Caco-2 (cell line): ENCODE results near the gene OXCT1. TPM values are rescaled to one million over a fixed set of nuclear protein-coding genes. Genes with fewer than 3 reads are reported as not detected.
"Not testable (repeated sequence)": the region's sequence is repeated elsewhere in the genome, so short reads cannot be mapped to it uniquely, and the experiment has no call there.

ENCODE experiments used
- BruUV-seq: library from RNA; stranded (reverse); fragments of 400-500 nt; replicated peaks from 2 replicates; lab custom pipeline; 2021; lab: Mats Ljungman, UMichigan
- CTCF ChIA-PET: fragments of 300-600 bp; sonication (Branson Sonifier 250); formaldehyde crosslinking; loops from one replicate; lab custom pipeline; 2022; ENCODE audit warnings: antibody characterized with exemption; lab: Charles Lee
- POLR2A ChIA-PET: fragments of 300-600 bp; sonication (Branson Sonifier 250); formaldehyde crosslinking; loops from one replicate; lab custom pipeline; 2022; ENCODE audit warnings: antibody characterized with exemption; lab: Charles Lee
- DNase-seq, 2 experiments: peaks; one replicate each; pipeline versions ENCODE4 v3.0.0 to v3.0.0-alpha.2; 2020 to 2022
- H3K27me3 ChIP-seq: replicated peaks from 2 replicates; pipeline ENCODE4 v1.6.0; 2011; ENCODE audit warnings: low read length; ENCODE audit not compliant: control insufficient read depth, insufficient read depth
- H3K36me3 ChIP-seq: 2 replicates; pipeline ENCODE4 v1.5.1; 2011; ENCODE audit warnings: low read length; ENCODE audit not compliant: control insufficient read depth, insufficient read depth
- H3K4me1 ChIP-seq: fragments of 250-450 bp; sonication (Bioruptor Pico); 2 replicates; pipeline ENCODE4 v1.5.1; 2020; ENCODE audit warnings: mild to moderate bottlenecking
- H3K4me3 ChIP-seq: 2 replicates; pipeline ENCODE4 v1.5.1; 2011; ENCODE audit warnings: low read depth, mild to moderate bottlenecking, control low read depth, low read length
- H3K9me3 ChIP-seq: fragments of 250-450 bp; sonication (Bioruptor Pico); 2 replicates; pipeline ENCODE4 v1.5.1; 2020; ENCODE audit warnings: mild to moderate bottlenecking, moderate library complexity
- H3K27ac Mint-ChIP-seq: one replicate; pipeline ENCODE4 v1.8.0; 2022; ENCODE audit warnings: mixed read lengths; ENCODE audit not compliant: unreplicated experiment
- H3K27me3 Mint-ChIP-seq: one replicate; pipeline ENCODE4 v1.8.0; 2022; ENCODE audit warnings: mixed read lengths; ENCODE audit not compliant: insufficient read depth, unreplicated experiment
- H3K36me3 Mint-ChIP-seq: one replicate; pipeline ENCODE4 v1.8.0; 2022; ENCODE audit warnings: mild to moderate bottlenecking, mixed read lengths; ENCODE audit not compliant: insufficient read depth, unreplicated experiment
- H3K4me1 Mint-ChIP-seq: one replicate; pipeline ENCODE4 v1.8.0; 2022; ENCODE audit warnings: low read depth, mixed read lengths; ENCODE audit not compliant: unreplicated experiment
- H3K4me3 Mint-ChIP-seq: one replicate; pipeline ENCODE4 v1.8.0; 2022; ENCODE audit warnings: mild to moderate bottlenecking, moderate library complexity, mixed read lengths; ENCODE audit not compliant: unreplicated experiment
- H3K9me3 Mint-ChIP-seq: one replicate; pipeline ENCODE4 v1.8.0; 2022; ENCODE audit warnings: mixed read lengths; ENCODE audit not compliant: unreplicated experiment
- CTCF ChIP-seq, 2 experiments: fragments of 200-600 bp in 1 of 2; IDR thresholded peaks; 1 replicate in 1 of 2; 2 replicates in 1 of 2; pipeline versions ENCODE4 v1.5.1 to v1.8.0; 2011 to 2022; ENCODE audit warnings: antibody characterized with exemption in 1 of 2, control low read depth in 1 of 2, inconsistent platforms in 1 of 2, low read depth in 1 of 2, low read length in 1 of 2, mild to moderate bottlenecking in 1 of 2, moderate library complexity in 1 of 2; ENCODE audit not compliant: insufficient read depth in 1 of 2, severe bottlenecking in 1 of 2, unreplicated experiment in 1 of 2
- intact Hi-C: fragments of 100-400 bp; cut with micrococcal nuclease; formaldehyde crosslinking; loops from one replicate; pipeline ENCODE4 v1.10.0; 2022; ENCODE audit not compliant: unreplicated experiment
- total RNA-seq: library from RNA; stranded (reverse); gene quantifications from 2 replicates; pipeline ENCODE4 v1.2.3, GENCODE V29; 2022

Gene OXCT1
- total RNA-seq, 1 experiment from 2014 or later, result 22.5 TPM

- H3K36me3 ChIP-seq, result no peaks in the 10 kb centered on the region
- H3K27me3 Mint-ChIP-seq, result no peaks in the 10 kb centered on the region
- intact Hi-C loops, result no loop called here
- DNase-seq, result no peak
- no peaks in the 10 kb centered on the region for H3K9me3 ChIP-seq
- H3K27me3 ChIP-seq, result no peaks in the 10 kb centered on the region
- H3K4me1 ChIP-seq, result no peaks in the 10 kb centered on the region
- no peaks in the 10 kb centered on the region for H3K9me3 Mint-ChIP-seq
- ChIA-PET CTCF (no interaction called here), POLR2A (no interaction called here)
- H3K4me3 Mint-ChIP-seq, result no peak overlapping the region
- no peak overlapping the region for H3K4me3 ChIP-seq
- TF ChIP-seq CTCF (IDR thresholded peaks at IDR 0.05; ENCODE audit: insufficient read depth in 1 of 2, low read depth in 1 of 2, low read length in 1 of 2, severe bottlenecking in 1 of 2, unreplicated experiment in 1 of 2), result no peak
- no TSS peak for BruUV-seq
- H3K36me3 Mint-ChIP-seq, result no peaks in the 10 kb centered on the region
- H3K4me1 Mint-ChIP-seq, result no peaks in the 10 kb centered on the region
- H3K27ac Mint-ChIP-seq, result no peak overlapping the region
Observed at GRCh38 chr5:41747708-41748107, 122.5 kb downstream of the OXCT1 start.

GRCh38 chr5:41747301-41747700, 122.9 kb downstream of the OXCT1 start:
- ChIA-PET POLR2A (no interaction called here), CTCF (no interaction called here)
- H3K27me3 Mint-ChIP-seq, result no peaks in the 10 kb centered on the region
- H3K36me3 Mint-ChIP-seq, result no peaks in the 10 kb centered on the region
- no peak for DNase-seq
- intact Hi-C loops, result no loop called here
- TF ChIP-seq CTCF (IDR thresholded peaks at IDR 0.05; ENCODE audit: insufficient read depth in 1 of 2, low read depth in 1 of 2, low read length in 1 of 2, severe bottlenecking in 1 of 2, unreplicated experiment in 1 of 2), result no peak
- Histone ChIP-seq H3K4me3 (no peak overlapping the region), H3K27me3 (no peaks in the 10 kb centered on the region), H3K36me3 (no peaks in the 10 kb centered on the region), H3K4me1 (no peaks in the 10 kb centered on the region), H3K9me3 (no peaks in the 10 kb centered on the region)
- no peak overlapping the region for H3K27ac Mint-ChIP-seq
- H3K9me3 Mint-ChIP-seq, result no peaks in the 10 kb centered on the region
- no TSS peak for BruUV-seq
- H3K4me1 Mint-ChIP-seq, result no peaks in the 10 kb centered on the region
- no peak overlapping the region for H3K4me3 Mint-ChIP-seq

GRCh38 chr5:41742608-41743007, 127.6 kb downstream of the OXCT1 start:
- H3K27ac Mint-ChIP-seq, POLR2A ChIA-PET, H3K27me3 ChIP-seq, H3K9me3 ChIP-seq, DNase-seq, H3K4me3 ChIP-seq, CTCF ChIA-PET, H3K9me3 Mint-ChIP-seq, BruUV-seq, H3K4me1 Mint-ChIP-seq, intact Hi-C loops, H3K4me1 ChIP-seq, H3K27me3 Mint-ChIP-seq, H3K4me3 Mint-ChIP-seq, H3K36me3 Mint-ChIP-seq, H3K36me3 ChIP-seq: not testable (repeated sequence)
